Vagina (tissue), 2 donors: ENCODE measurements around the gene NDUFAF8. TPM values are rescaled to one million over a fixed set of nuclear protein-coding genes. Genes with fewer than 3 reads are reported as not detected.

ENCODE experiments used
- DNase-seq, 2 donors: peaks; one replicate each; pipeline ENCODE4 v3.0.0-alpha.2; 2017; ENCODE audit errors: extremely low spot score in 2 of 2
- H3K27ac ChIP-seq: fragments of 200-600 bp; sonication (generic); one replicate; pipeline ENCODE4 v1.5.1; 2019
- H3K27me3 ChIP-seq: fragments of 200-600 bp; sonication (generic); one replicate; pipeline ENCODE4 v1.5.1; 2019
- H3K36me3 ChIP-seq, 2 donors: fragments of 200-600 bp; sonication (generic); one replicate each; pipeline ENCODE4 v1.5.1; 2017 to 2019
- H3K4me1 ChIP-seq: fragments of 200-600 bp; sonication (generic); one replicate; pipeline ENCODE4 v1.5.1; 2019
- H3K4me3 ChIP-seq, 2 donors: fragments of 200-600 bp; sonication (generic); 1 replicate in 1 of 2; 2 replicates in 1 of 2; pipeline ENCODE4 v1.5.1; 2016 to 2019
- H3K9me3 ChIP-seq: fragments of 200-600 bp; sonication (generic); one replicate; pipeline ENCODE4 v1.5.1; 2019
- POLR2A ChIP-seq, 2 donors: fragments of 450-650 bp; IDR thresholded peaks; one replicate each; pipeline ENCODE4 v1.6.1; 2017; ENCODE audit warnings: antibody characterized with exemption in 2 of 2, mild to moderate bottlenecking in 2 of 2, moderate library complexity in 2 of 2
- POLR2AphosphoS5 ChIP-seq, 2 donors: sonication (generic); formaldehyde crosslinking; IDR thresholded peaks; one replicate each; pipeline ENCODE4 v1.9.0; 2017; ENCODE audit warnings: antibody characterized with exemption in 2 of 2, mild to moderate bottlenecking in 2 of 2, low read depth in 1 of 2; ENCODE audit not compliant: insufficient read depth in 1 of 2
- intact Hi-C: fragments of 100-400 bp; cut with DNase I; formaldehyde crosslinking; loops from one replicate; pipeline ENCODE4 v1.15.1; 2023
- total RNA-seq: library from RNA; depleted of rRNA; stranded (reverse); fragments of >200 nt; gene quantifications from one replicate; pipeline ENCODE4 v1.2.3, GENCODE V29; 2016
- TF ChIP-seq, protein P1 (sequence below), 3 experiments: fragments of 450-650 bp in 2 of 3; fragments of 200-600 bp in 1 of 3; sonication (generic) in 1 of 3; IDR thresholded peaks; one replicate each; pipeline ENCODE4 v1.5.1; 2017 to 2019; ENCODE audit warnings: antibody characterized with exemption in 3 of 3, mild to moderate bottlenecking in 2 of 3, moderate library complexity in 2 of 3

NDUFAF8 gene
- total RNA-seq, 1 donor from 2014 or later, result 52.5 TPM

DNA sequence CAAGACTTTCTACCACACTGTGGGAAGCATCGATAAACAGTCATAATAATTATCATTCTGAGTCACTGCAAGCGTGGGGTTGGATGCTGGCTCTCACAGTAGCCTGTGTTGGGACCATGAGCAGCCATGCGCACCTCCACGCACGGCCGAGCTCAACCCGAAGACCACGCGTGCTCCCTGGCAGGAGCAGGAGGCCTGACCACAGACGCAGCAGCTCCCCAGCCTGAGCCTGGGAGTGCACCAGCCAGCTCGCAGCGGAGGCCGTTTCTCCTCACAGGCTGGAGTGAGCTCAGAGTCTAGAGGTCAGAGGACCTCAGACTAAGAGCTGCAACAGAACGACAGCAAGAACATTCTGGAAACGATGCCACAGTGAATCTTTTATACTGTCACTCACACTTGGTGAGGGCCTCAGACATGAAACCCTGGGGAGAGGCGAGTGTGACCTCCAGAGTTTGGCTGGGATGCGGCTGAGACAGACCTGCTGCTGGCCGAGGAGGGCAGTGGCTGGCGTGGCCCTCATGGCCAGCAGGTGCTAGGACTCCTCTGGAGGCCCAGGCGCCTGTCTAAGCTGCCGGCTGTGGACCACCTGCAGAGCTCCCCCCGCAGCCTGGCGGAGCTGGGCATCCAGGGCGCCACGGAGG, 6.0 kb downstream of the NDUFAF8 start:
- H3K27me3 ChIP-seq, result no peaks in the 10 kb centered on the region
- intact Hi-C loops, result no loop called here
- no peaks in the 10 kb centered on the region for H3K9me3 ChIP-seq
- H3K4me3 ChIP-seq, result no peak overlapping the region
- TF ChIP-seq POLR2A (IDR thresholded peaks at IDR 0.05) (no peak), POLR2AphosphoS5 (IDR thresholded peaks at IDR 0.05; ENCODE audit: insufficient read depth in 1 of 2, low read depth in 1 of 2) (no peak)
- TF ChIP-seq, protein P1, sequence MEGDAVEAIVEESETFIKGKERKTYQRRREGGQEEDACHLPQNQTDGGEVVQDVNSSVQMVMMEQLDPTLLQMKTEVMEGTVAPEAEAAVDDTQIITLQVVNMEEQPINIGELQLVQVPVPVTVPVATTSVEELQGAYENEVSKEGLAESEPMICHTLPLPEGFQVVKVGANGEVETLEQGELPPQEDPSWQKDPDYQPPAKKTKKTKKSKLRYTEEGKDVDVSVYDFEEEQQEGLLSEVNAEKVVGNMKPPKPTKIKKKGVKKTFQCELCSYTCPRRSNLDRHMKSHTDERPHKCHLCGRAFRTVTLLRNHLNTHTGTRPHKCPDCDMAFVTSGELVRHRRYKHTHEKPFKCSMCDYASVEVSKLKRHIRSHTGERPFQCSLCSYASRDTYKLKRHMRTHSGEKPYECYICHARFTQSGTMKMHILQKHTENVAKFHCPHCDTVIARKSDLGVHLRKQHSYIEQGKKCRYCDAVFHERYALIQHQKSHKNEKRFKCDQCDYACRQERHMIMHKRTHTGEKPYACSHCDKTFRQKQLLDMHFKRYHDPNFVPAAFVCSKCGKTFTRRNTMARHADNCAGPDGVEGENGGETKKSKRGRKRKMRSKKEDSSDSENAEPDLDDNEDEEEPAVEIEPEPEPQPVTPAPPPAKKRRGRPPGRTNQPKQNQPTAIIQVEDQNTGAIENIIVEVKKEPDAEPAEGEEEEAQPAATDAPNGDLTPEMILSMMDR (IDR thresholded peaks at IDR 0.05), result no peak
- DNase-seq, result no peak
- H3K27ac ChIP-seq, result no peak overlapping the region
- H3K36me3 ChIP-seq, result no peaks in the 10 kb centered on the region
- peaks cover 17% of the 10 kb centered on the region for H3K4me1 ChIP-seq

DNA sequence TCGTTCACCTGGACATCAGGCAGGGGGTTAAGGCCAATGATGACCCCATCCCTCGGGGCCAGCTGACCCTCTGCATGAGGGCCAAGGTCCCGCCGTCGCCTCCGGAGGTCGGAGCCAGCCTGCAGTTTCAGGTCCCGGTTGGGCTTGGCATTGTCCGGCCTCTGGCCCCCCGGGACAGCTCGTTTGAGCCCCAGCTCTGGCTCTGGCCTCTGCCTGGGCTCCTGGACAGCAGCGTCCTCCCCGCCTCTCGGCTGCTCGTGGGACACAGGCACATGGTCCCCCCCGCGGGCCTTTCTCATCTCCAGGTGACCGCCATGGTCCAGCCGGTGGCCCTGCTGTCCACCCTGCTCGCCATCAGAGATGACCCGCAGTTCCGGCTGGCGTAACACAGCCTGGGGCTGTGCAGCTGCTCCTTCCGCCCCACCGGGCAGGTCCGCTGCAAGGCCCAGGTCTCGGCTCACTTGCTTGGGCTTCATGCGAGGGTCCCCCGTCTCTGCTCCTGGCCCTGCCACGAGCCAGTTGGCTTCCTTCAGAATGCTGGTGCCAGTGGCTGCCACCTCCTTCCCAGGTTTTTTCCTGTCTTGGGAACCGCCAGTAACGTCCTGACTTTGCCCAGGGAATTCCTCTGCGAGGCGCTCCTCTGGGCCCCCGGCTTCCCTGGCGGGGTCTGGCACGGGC, 6.7 kb downstream of the NDUFAF8 start:
- DNase-seq, result no peak
- no peak overlapping the region for H3K27ac ChIP-seq
- H3K9me3 ChIP-seq, result no peaks in the 10 kb centered on the region
- TF ChIP-seq POLR2AphosphoS5 (IDR thresholded peaks at IDR 0.05; ENCODE audit: insufficient read depth in 1 of 2, low read depth in 1 of 2), result no peak
- TF ChIP-seq, protein P1 (IDR thresholded peaks at IDR 0.05), result no peak
- no peak for TF ChIP-seq POLR2A (IDR thresholded peaks at IDR 0.05)
- no peaks in the 10 kb centered on the region for H3K36me3 ChIP-seq
- no peaks in the 10 kb centered on the region for H3K27me3 ChIP-seq
- no peak overlapping the region for H3K4me3 ChIP-seq
- H3K4me1 ChIP-seq, result peaks cover 11% of the 10 kb centered on the region
- intact Hi-C loops, result no loop called here

DNA sequence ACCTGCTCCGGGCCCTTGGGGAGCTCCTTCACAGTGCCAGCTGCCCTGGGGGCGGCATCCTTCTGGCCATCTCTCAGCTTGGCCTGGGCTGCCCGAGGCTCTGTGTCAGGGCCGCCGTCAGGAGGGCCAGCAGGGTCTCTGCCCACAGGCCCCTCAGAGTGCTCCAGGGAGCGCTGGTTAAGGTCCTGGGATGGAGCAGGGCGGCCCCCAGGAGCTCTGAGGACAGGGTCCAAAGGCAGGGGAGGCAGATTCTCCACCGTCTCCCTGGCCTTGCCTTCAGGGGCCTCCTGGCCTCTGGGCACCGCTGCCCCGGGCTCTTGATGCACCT, 7.2 kb downstream of the NDUFAF8 start:
- H3K27me3 ChIP-seq, result no peaks in the 10 kb centered on the region
- no peaks in the 10 kb centered on the region for H3K9me3 ChIP-seq
- intact Hi-C loops, result no loop called here
- peaks cover 6% of the 10 kb centered on the region for H3K4me1 ChIP-seq
- H3K36me3 ChIP-seq, result peaks cover 0 to under 1% of the 10 kb centered on the region in 2 donors
- no peak overlapping the region for H3K27ac ChIP-seq
- no peak for DNase-seq
- no peak overlapping the region for H3K4me3 ChIP-seq
- TF ChIP-seq, protein P1 (IDR thresholded peaks at IDR 0.05), result no peak
- no peak for TF ChIP-seq POLR2AphosphoS5 (IDR thresholded peaks at IDR 0.05; ENCODE audit: insufficient read depth in 1 of 2, low read depth in 1 of 2)
- TF ChIP-seq POLR2A (IDR thresholded peaks at IDR 0.05), result no peak

DNA sequence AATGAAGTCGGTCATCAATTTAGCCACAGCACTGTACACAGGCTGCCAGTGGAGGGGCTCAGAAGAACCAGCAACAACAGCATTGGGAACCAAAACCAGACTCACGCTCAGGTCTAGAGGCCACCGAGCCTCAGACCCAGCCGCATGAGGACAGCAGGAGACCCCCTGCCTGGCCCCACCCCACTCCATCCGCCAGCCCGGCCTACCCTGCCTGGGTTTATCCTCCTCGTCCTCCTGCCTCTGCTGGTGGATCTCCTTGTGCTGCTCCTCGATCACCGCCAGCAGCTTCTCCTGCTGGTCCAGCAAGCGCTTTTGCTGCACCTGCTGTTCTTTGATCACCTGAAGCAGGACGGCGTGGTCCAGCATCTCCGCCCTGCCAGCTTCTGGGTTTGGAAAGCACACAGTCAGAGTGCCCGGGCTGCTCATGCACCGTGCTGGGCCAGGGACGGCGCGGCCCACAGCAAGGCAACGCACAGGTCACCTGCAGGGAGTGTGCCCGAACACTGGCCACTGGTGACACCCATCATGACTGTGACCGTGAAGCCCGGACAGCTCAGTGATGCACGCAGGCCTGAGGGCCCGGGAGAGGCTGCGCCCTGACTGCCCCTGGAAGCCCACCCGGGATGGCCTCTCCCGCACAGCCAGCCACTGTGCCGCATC, 7.7 kb downstream of the NDUFAF8 start:
- H3K9me3 ChIP-seq, result no peaks in the 10 kb centered on the region
- H3K36me3 ChIP-seq, result peaks cover 0 to 6% of the 10 kb centered on the region in 2 donors
- TF ChIP-seq, protein P1 (IDR thresholded peaks at IDR 0.05), result no peak
- no peak for TF ChIP-seq POLR2AphosphoS5 (IDR thresholded peaks at IDR 0.05; ENCODE audit: insufficient read depth in 1 of 2, low read depth in 1 of 2)
- no peak for TF ChIP-seq POLR2A (IDR thresholded peaks at IDR 0.05)
- DNase-seq, result no peak
- intact Hi-C loops, result no loop called here
- H3K4me3 ChIP-seq, result no peak overlapping the region
- peaks cover 2% of the 10 kb centered on the region for H3K4me1 ChIP-seq
- no peak overlapping the region for H3K27ac ChIP-seq
- H3K27me3 ChIP-seq, result no peaks in the 10 kb centered on the region
